IMR-90 (cell line): ENCODE results near the gene FARS2. TPM values are rescaled to one million over a fixed set of nuclear protein-coding genes. Genes with fewer than 3 reads are reported as not detected.

ENCODE experiments used
- ATAC-seq: fragments of 200-7000 bp; cut with Tn5 transposase; 2 replicates; pipeline ENCODE4 v1.9.1; 2020; ENCODE audit warnings: low read depth, mild to moderate bottlenecking, moderate library complexity
- BruUV-seq: library from RNA; stranded (reverse); fragments of 400-500 nt; replicated peaks from 2 replicates; lab custom pipeline; 2021; lab: Mats Ljungman, UMichigan
- CTCF ChIA-PET: fragments of 300-600 bp; formaldehyde crosslinking; extraction: SDS; loops from one replicate; lab custom pipeline; 2021; ENCODE audit warnings: antibody characterized with exemption; lab: Yijun Ruan, JAX
- POLR2A ChIA-PET: fragments of 300-600 bp; sonication (Branson Sonifier 250); formaldehyde crosslinking; loops from one replicate; lab custom pipeline; 2022; ENCODE audit warnings: antibody characterized with exemption; ENCODE audit not compliant: unreplicated experiment; lab: Charles Lee
- DNase-seq: peaks from one replicate; pipeline ENCODE4 v3.0.0; 2013
- H2AFZ ChIP-seq: replicated peaks from 2 replicates; pipeline ENCODE3; 2013; ENCODE audit warnings: low read length, mild to moderate bottlenecking; ENCODE audit not compliant: poor library complexity
- H2AK5ac ChIP-seq: 2 replicates; pipeline ENCODE4 v1.6.1; 2013; ENCODE audit warnings: low read depth, low read length, inconsistent platforms
- H2AK9ac ChIP-seq: replicated peaks from 2 replicates; pipeline ENCODE3; 2013; ENCODE audit warnings: mild to moderate bottlenecking, low read depth, low read length, moderate library complexity; ENCODE audit not compliant: poor library complexity
- H2BK120ac ChIP-seq: 2 replicates; pipeline ENCODE4 v1.6.1; 2013; ENCODE audit warnings: low read depth, low read length, inconsistent platforms
- H2BK15ac ChIP-seq: 3 replicates; pipeline ENCODE4 v1.6.1; 2013; ENCODE audit warnings: low read depth, low read length, inconsistent platforms
- H2BK20ac ChIP-seq: 2 replicates; pipeline ENCODE4 v1.6.1; 2013; ENCODE audit warnings: low read depth, mild to moderate bottlenecking, inconsistent platforms, low read length, moderate library complexity
- H2BK5ac ChIP-seq: 2 replicates; pipeline ENCODE4 v1.6.1; 2013; ENCODE audit warnings: mild to moderate bottlenecking, low read depth, low read length, inconsistent platforms; ENCODE audit not compliant: poor library complexity, severe bottlenecking
- H3K14ac ChIP-seq: replicated peaks from 2 replicates; pipeline ENCODE4 v1.6.1; 2013; ENCODE audit warnings: low read depth, low read length, inconsistent platforms
- H3K18ac ChIP-seq: 2 replicates; pipeline ENCODE4 v1.6.1; 2013; ENCODE audit warnings: low read depth, low read length, control low read depth
- H3K23ac ChIP-seq: 2 replicates; pipeline ENCODE4 v1.6.1; 2013; ENCODE audit warnings: low read depth, low read length, inconsistent platforms
- H3K27ac ChIP-seq: 2 replicates; pipeline ENCODE4 v1.5.1; 2013; ENCODE audit warnings: mild to moderate bottlenecking, control low read depth, low read length; ENCODE audit not compliant: insufficient read depth
- H3K27me3 ChIP-seq: 2 replicates; pipeline ENCODE4 v1.6.1; 2013; ENCODE audit warnings: low read length; ENCODE audit not compliant: control insufficient read depth, insufficient read depth
- H3K36me3 ChIP-seq: 2 replicates; pipeline ENCODE4 v1.6.1; 2013; ENCODE audit warnings: low read length, mixed read lengths; ENCODE audit not compliant: control insufficient read depth, insufficient read depth
- H3K4ac ChIP-seq: 2 replicates; pipeline ENCODE4 v1.6.1; 2013; ENCODE audit warnings: low read depth, low read length, inconsistent platforms
- H3K4me1 ChIP-seq: 2 replicates; pipeline ENCODE4 v1.6.1; 2013; ENCODE audit warnings: low read length, mixed read lengths; ENCODE audit not compliant: control insufficient read depth, insufficient read depth
- H3K4me2 ChIP-seq: 2 replicates; pipeline ENCODE4 v1.6.1; 2013; ENCODE audit warnings: low read depth, mild to moderate bottlenecking, control low read depth, low read length, moderate library complexity
- H3K4me3 ChIP-seq: 2 replicates; pipeline ENCODE4 v1.5.1; 2013; ENCODE audit warnings: low read depth, mild to moderate bottlenecking, control low read depth, low read length, moderate library complexity; ENCODE audit not compliant: insufficient read depth
- H3K56ac ChIP-seq: 2 replicates; pipeline ENCODE4 v1.6.1; 2013; ENCODE audit warnings: low read length, inconsistent platforms; ENCODE audit not compliant: insufficient read depth; ENCODE audit errors: extremely low read depth
- H3K79me1 ChIP-seq, 2 experiments: 2 replicates each; pipeline ENCODE4 v1.6.1; 2013; ENCODE audit warnings: low read length in 2 of 2, inconsistent platforms in 1 of 2, low read depth in 1 of 2
- H3K9ac ChIP-seq: 2 replicates; pipeline ENCODE4 v1.6.1; 2013; ENCODE audit warnings: low read depth, low read length, control low read depth
- H3K9me1 ChIP-seq: 2 replicates; pipeline ENCODE4 v1.6.1; 2013; ENCODE audit warnings: low read length, inconsistent platforms; ENCODE audit not compliant: insufficient read depth
- H3K9me3 ChIP-seq: 2 replicates; pipeline ENCODE4 v1.6.1; 2013; ENCODE audit warnings: low read length; ENCODE audit not compliant: control insufficient read depth, insufficient read depth
- H4K20me1 ChIP-seq: 2 replicates; pipeline ENCODE4 v1.6.1; 2013; ENCODE audit warnings: low read length, inconsistent platforms; ENCODE audit not compliant: insufficient read depth
- H4K5ac ChIP-seq: 2 replicates; pipeline ENCODE4 v1.6.1; 2013; ENCODE audit warnings: mild to moderate bottlenecking, low read depth, low read length, control low read depth
- H4K8ac ChIP-seq, 2 experiments: 2 replicates each; pipeline ENCODE4 v1.6.1; 2013; ENCODE audit warnings: low read depth in 2 of 2, low read length in 2 of 2, control low read depth in 1 of 2, inconsistent platforms in 1 of 2
- H4K91ac ChIP-seq: 2 replicates; pipeline ENCODE4 v1.6.1; 2013; ENCODE audit warnings: low read depth, low read length, inconsistent platforms; ENCODE audit not compliant: insufficient read depth
- WGBS, 2 experiments: methylation state at CpG; one replicate each; pipeline versions ENCODE4 v1.1.5 to v1.1.7; 2013; ENCODE audit warnings: missing lambda C conversion rate in 2 of 2; ENCODE audit not compliant: insufficient read length in 1 of 2; ENCODE audit errors: extremely low coverage in 2 of 2; 5-methylcytosine and 5-hydroxymethylcytosine counted together
- dilution Hi-C: fragments of 300-500 bp; cut with HindIII; formaldehyde crosslinking; loops from one replicate; pipeline ENCODE4 v1.14.3; 2018; ENCODE audit warnings: low sequenced_read_pairs; ENCODE audit not compliant: unreplicated experiment
- in situ Hi-C: fragments of 300-500 bp; cut with MboI; formaldehyde crosslinking; loops from 3 replicates; pipeline ENCODE4 v1.14.3; 2019; ENCODE audit warnings: low sequenced_read_pairs, inconsistent platforms, mixed read lengths
- intact Hi-C: fragments of 100-400 bp; cut with micrococcal nuclease; formaldehyde crosslinking; loops from 2 replicates; pipeline ENCODE4 v1.10.0; 2022
- polyA plus RNA-seq, 3 experiments: library from polyadenylated mRNA; depleted of rRNA; stranded (reverse); fragments of >200 nt; gene quantifications; 2 replicates each; pipeline ENCODE4 v1.2.3, GENCODE V29; 2012; ENCODE audit warnings: low replicate concordance in 1 of 3
- total RNA-seq: library from RNA; depleted of rRNA; stranded (reverse); fragments of >200 nt; gene quantifications from 2 replicates; pipeline ENCODE4 v1.2.3, GENCODE V29; 2012
- TF ChIP-seq, protein P1 (sequence below): conservative IDR thresholded peaks from 2 replicates; pipeline ENCODE4 v1.5.1; 2012; ENCODE audit warnings: mild to moderate bottlenecking, low read depth, low read length, improper control_type of control experiment

Gene FARS2
- total and polyA plus RNA-seq, 2 of the 4 experiments (the other 2 are of a cell fraction) = 12.1 to 28.9 TPM

DNA sequence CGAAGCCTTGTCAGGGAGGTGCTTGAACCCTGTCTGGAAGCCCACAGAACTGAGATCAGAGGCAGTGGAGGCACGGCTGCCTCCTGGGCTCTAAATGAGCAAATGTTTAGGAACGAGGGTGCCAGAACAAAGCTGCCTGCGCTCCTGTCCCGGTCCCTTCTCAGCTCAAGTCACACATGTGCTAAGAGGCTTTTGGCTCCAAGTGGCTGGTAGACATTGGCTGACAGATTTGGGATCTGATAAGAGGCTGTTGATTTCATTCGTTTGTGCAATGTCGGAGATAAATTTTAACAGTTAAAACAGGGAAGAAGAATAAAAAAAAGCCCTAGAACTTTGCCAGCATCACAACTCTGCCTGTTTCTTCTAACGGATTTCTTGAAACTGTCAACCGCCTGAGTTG is 553.6 kb downstream of the FARS2 start:
- no peak overlapping the region for H3K4me2 ChIP-seq
- dilution Hi-C loops (no loop called here), intact Hi-C loops (no loop called here), in situ Hi-C loops (no loop called here)
- no peak overlapping the region for H2AK9ac ChIP-seq
- H3K18ac ChIP-seq = no peak overlapping the region
- H4K5ac ChIP-seq = no peak overlapping the region
- no peak overlapping the region for H3K4me3 ChIP-seq
- no peaks in the 10 kb centered on the region for H3K27me3 ChIP-seq
- H4K8ac ChIP-seq = no peak overlapping the region
- 53% methylated on average over 4 of the region's 9 CpGs; no CpG with 5 or more reads in 1 of the 2 experiments for WGBS, 2 experiments
- no peak overlapping the region for H2AK5ac ChIP-seq
- ChIA-PET POLR2A (no interaction called here), CTCF (no interaction called here)
- no peaks in the 10 kb centered on the region for H3K9me1 ChIP-seq
- no TSS peak for BruUV-seq
- DNase-seq = no peak
- no peak for ATAC-seq
- no peaks in the 10 kb centered on the region for H3K4me1 ChIP-seq
- H3K9ac ChIP-seq = no peak overlapping the region
- no peak overlapping the region for H3K56ac ChIP-seq
- no peak overlapping the region for H2BK5ac ChIP-seq
- no peak overlapping the region for H3K27ac ChIP-seq
- H3K36me3 ChIP-seq = no peaks in the 10 kb centered on the region
- no peaks in the 10 kb centered on the region for H3K79me1 ChIP-seq
- H2BK120ac ChIP-seq = no peak overlapping the region
- TF ChIP-seq, protein P1, sequence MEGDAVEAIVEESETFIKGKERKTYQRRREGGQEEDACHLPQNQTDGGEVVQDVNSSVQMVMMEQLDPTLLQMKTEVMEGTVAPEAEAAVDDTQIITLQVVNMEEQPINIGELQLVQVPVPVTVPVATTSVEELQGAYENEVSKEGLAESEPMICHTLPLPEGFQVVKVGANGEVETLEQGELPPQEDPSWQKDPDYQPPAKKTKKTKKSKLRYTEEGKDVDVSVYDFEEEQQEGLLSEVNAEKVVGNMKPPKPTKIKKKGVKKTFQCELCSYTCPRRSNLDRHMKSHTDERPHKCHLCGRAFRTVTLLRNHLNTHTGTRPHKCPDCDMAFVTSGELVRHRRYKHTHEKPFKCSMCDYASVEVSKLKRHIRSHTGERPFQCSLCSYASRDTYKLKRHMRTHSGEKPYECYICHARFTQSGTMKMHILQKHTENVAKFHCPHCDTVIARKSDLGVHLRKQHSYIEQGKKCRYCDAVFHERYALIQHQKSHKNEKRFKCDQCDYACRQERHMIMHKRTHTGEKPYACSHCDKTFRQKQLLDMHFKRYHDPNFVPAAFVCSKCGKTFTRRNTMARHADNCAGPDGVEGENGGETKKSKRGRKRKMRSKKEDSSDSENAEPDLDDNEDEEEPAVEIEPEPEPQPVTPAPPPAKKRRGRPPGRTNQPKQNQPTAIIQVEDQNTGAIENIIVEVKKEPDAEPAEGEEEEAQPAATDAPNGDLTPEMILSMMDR = no peak
- H2AFZ ChIP-seq = no peak overlapping the region
- no peak overlapping the region for H3K14ac ChIP-seq
- no peak overlapping the region for H2BK20ac ChIP-seq
- H4K91ac ChIP-seq = no peak overlapping the region
- H2BK15ac ChIP-seq = no peak overlapping the region
- no peak overlapping the region for H3K23ac ChIP-seq
- H3K9me3 ChIP-seq = peaks cover 4% of the 10 kb centered on the region; the same call in 1 of the 2 replicates
- no peak overlapping the region for H3K4ac ChIP-seq
- no peaks in the 10 kb centered on the region for H4K20me1 ChIP-seq
